Stimulated activated CD8-positive, alpha-beta memory T cell treated with anti-CD3 and anti-CD28 coated beads, Interleukin-2, amount 100 ng/mL, for 48 hours (primary cell): ENCODE data around the gene ANKRD6.
A peak's percentile ranks its signal among the peaks of the same experiment; 100 is the strongest.
"Not testable (repeated sequence)": the region's sequence is repeated elsewhere in the genome, so short reads cannot be mapped to it uniquely, and the experiment has no call there.

Source experiments
- DNase-seq, 2 donors: peaks; one replicate each; pipeline ENCODE4 v3.0.0-alpha.2; 2020; ENCODE audit warnings: low read depth in 2 of 2

The ANKRD6 gene

GRCh38 chr6:89432875-89433251 lies at the start of gene ANKRD6:
TSS of gene ANKRD6 (plus strand) at chr6:89433152. CDS start at chr6:89566977, 133,825 bp downstream.
- DNase-seq = peak; percentile 78 to 83

- no peak for DNase-seq
Observed at GRCh38 chr6:89385156-89385667, 47.7 kb upstream of the ANKRD6 start.

- DNase-seq = no peak
Observed at GRCh38 chr6:89385846-89386245, 47.1 kb upstream of the ANKRD6 start.

GRCh38 chr6:89386917-89387491 lies 45.9 kb upstream of the ANKRD6 start:
- DNase-seq = no peak

GRCh38 chr6:89387516-89388201 lies 45.3 kb upstream of the ANKRD6 start:
- DNase-seq = no peak

- no peak for DNase-seq
Observed at GRCh38 chr6:89388846-89389245, 44.1 kb upstream of the ANKRD6 start.

GRCh38 chr6:89392823-89393222 lies 40.1 kb upstream of the ANKRD6 start:
- no peak for DNase-seq

- no peak for DNase-seq
Observed at GRCh38 chr6:89393659-89394058, 39.3 kb upstream of the ANKRD6 start.

- DNase-seq = not testable (repeated sequence)
Observed at GRCh38 chr6:89397884-89398283, 35.1 kb upstream of the ANKRD6 start.

- DNase-seq = no peak
Observed at GRCh38 chr6:89398762-89399525, 34.0 kb upstream of the ANKRD6 start.

GRCh38 chr6:89400050-89400449 lies 32.9 kb upstream of the ANKRD6 start:
- no peak for DNase-seq

- no peak for DNase-seq
Observed at GRCh38 chr6:89400912-89401399, 32.0 kb upstream of the ANKRD6 start.

- no peak for DNase-seq
Observed at GRCh38 chr6:89402776-89403175, 30.2 kb upstream of the ANKRD6 start.

GRCh38 chr6:89404512-89404911 lies 28.4 kb upstream of the ANKRD6 start:
- no peak for DNase-seq

GRCh38 chr6:89406141-89406540 lies 26.8 kb upstream of the ANKRD6 start:
- DNase-seq = no peak

- DNase-seq = no peak
Observed at GRCh38 chr6:89409461-89410035, 23.4 kb upstream of the ANKRD6 start.

GRCh38 chr6:89410231-89410761 lies 22.7 kb upstream of the ANKRD6 start:
- no peak for DNase-seq

- no peak for DNase-seq
Observed at GRCh38 chr6:89410788-89411144, 22.2 kb upstream of the ANKRD6 start.

GRCh38 chr6:89411145-89412070 lies 21.5 kb upstream of the ANKRD6 start:
- DNase-seq = peak in 1 of 2 donors; percentile 28

- peak; percentile 27 to 38 for DNase-seq
Observed at GRCh38 chr6:89412071-89413005, 20.6 kb upstream of the ANKRD6 start, which contains the start of gene RRAGD. TSS of gene RRAGD (minus strand) at chr6:89412273. CDS start at chr6:89411993, 280 bp downstream.
